Bronchial epithelial cell (primary cell): Measurements from ENCODE around the gene HNRNPA3. TPM values are rescaled to one million over a fixed set of nuclear protein-coding genes. Genes with fewer than 3 reads are reported as not detected.
"Not testable (repeated sequence)": the region's sequence is repeated elsewhere in the genome, so short reads cannot be mapped to it uniquely, and the experiment has no call there.

Experiments
- DNase-seq: peaks from one replicate; pipeline ENCODE4 v3.0.0-alpha.2; 2010; ENCODE audit warnings: low read depth
- FAIRE-seq: peaks from 2 replicates; lab custom pipeline; 2011; peaks lifted over from hg19 to GRCh38; lab: Jason Lieb, UNC
- H3K27me3 ChIP-seq: 2 replicates; pipeline ENCODE4 v1.5.1; 2011; ENCODE audit warnings: low read length; ENCODE audit not compliant: control insufficient read depth, insufficient read depth
- H3K36me3 ChIP-seq: 2 replicates; pipeline ENCODE4 v1.5.1; 2011; ENCODE audit warnings: low read length; ENCODE audit not compliant: control insufficient read depth, insufficient read depth
- H3K4me3 ChIP-seq: 2 replicates; pipeline ENCODE4 v1.5.1; 2011; ENCODE audit warnings: mild to moderate bottlenecking, low read depth, low read length, control low read depth
- total RNA-seq: library from RNA; depleted of rRNA; stranded (reverse); fragments of >200 nt; gene quantifications from 2 replicates; pipeline ENCODE4 v1.2.1, GENCODE V29; 2014
- TF ChIP-seq, protein P1 (sequence below): IDR thresholded peaks from 2 replicates; pipeline ENCODE4 v1.5.1; 2011; ENCODE audit warnings: mild to moderate bottlenecking, moderate library complexity, low read length, control low read depth, inconsistent platforms; ENCODE audit not compliant: insufficient read depth, severe bottlenecking

Gene HNRNPA3
- total RNA-seq, 1 donor from 2014 or later, result 30.5 TPM

DNA sequence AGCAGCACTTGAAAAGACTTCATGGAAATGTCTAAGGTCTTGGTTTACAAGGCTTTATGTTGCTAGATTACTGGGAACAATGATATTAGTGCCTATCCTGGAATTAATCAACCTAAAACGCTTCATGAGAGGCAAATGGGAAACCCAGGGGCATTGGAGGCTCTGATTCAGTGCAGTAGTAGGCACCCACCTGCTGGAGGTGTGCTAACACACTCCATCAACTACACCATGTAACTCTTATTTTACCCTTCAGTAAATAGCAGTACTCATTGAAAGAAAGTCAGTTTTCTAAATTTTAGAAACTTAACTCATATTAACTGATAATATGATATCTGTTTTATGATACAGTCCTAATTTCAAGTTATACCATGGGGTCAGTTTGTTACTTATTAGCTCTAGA lies 17.4 kb upstream of the HNRNPA3 start:
- H3K4me3 ChIP-seq, result no peak overlapping the region
- no peak for DNase-seq
- no peak for FAIRE-seq
- no peaks in the 10 kb centered on the region for H3K36me3 ChIP-seq
- TF ChIP-seq, protein P1, sequence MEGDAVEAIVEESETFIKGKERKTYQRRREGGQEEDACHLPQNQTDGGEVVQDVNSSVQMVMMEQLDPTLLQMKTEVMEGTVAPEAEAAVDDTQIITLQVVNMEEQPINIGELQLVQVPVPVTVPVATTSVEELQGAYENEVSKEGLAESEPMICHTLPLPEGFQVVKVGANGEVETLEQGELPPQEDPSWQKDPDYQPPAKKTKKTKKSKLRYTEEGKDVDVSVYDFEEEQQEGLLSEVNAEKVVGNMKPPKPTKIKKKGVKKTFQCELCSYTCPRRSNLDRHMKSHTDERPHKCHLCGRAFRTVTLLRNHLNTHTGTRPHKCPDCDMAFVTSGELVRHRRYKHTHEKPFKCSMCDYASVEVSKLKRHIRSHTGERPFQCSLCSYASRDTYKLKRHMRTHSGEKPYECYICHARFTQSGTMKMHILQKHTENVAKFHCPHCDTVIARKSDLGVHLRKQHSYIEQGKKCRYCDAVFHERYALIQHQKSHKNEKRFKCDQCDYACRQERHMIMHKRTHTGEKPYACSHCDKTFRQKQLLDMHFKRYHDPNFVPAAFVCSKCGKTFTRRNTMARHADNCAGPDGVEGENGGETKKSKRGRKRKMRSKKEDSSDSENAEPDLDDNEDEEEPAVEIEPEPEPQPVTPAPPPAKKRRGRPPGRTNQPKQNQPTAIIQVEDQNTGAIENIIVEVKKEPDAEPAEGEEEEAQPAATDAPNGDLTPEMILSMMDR, result no peak
- H3K27me3 ChIP-seq, result no peaks in the 10 kb centered on the region

DNA sequence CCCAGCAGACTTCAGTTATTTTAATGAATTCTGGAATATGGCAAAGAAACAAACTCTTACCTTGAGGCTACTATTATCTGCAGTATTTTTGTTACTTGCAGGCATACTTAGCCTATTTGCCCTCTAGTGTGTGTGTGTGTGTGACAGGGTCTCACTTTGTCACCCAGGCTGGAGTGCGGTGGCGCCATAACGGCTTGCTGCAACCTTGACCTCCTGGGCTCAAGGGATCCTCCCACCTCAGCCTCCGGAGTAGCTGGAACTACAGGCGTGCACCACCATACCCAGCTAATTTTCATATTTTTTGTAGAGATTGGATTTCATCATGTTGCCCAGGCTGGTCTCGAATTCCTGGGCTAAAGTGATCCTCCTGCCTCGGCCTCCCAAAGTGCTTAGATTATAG lies 12.2 kb upstream of the HNRNPA3 start:
- not testable (repeated sequence) for H3K4me3 ChIP-seq, H3K36me3 ChIP-seq, H3K27me3 ChIP-seq, DNase-seq, FAIRE-seq

- FAIRE-seq, result no peak
- TF ChIP-seq, protein P1, result no peak
- no peak for DNase-seq
- Histone ChIP-seq H3K4me3 (no peak overlapping the region), H3K36me3 (no peaks in the 10 kb centered on the region), H3K27me3 (no peaks in the 10 kb centered on the region)
These were observed 10.7 kb upstream of the HNRNPA3 start for GRCh38 chr2:177201919-177202346.

DNA sequence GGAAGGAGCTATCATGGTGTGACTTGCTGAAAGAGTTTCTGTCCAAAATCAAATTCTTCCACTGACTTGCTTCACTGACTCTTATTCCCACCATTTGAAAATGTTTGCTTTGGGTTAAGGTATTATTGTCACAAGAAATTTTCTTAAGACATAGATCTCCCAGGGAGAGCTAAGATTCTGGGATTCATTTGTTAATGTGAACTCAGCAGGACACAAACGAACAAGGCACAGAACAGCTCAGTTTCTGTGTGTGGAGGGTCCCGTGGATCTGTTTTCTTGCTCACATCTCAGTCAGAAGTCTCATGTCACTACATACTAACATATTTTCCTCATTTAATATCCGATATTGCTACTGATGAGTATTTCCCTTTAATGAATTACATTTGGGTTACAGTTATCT lies 8.2 kb upstream of the HNRNPA3 start:
- no peaks in the 10 kb centered on the region for H3K36me3 ChIP-seq
- TF ChIP-seq, protein P1, result no peak
- H3K27me3 ChIP-seq, result no peaks in the 10 kb centered on the region
- DNase-seq (no peak), FAIRE-seq (no peak)
- no peak overlapping the region for H3K4me3 ChIP-seq

- DNase-seq (no peak), FAIRE-seq (no peak)
- no peaks in the 10 kb centered on the region for H3K27me3 ChIP-seq
- no peak overlapping the region for H3K4me3 ChIP-seq
- no peaks in the 10 kb centered on the region for H3K36me3 ChIP-seq
- TF ChIP-seq, protein P1, result no peak
These were observed 5.5 kb upstream of the HNRNPA3 start for GRCh38 chr2:177207101-177207500.

DNA sequence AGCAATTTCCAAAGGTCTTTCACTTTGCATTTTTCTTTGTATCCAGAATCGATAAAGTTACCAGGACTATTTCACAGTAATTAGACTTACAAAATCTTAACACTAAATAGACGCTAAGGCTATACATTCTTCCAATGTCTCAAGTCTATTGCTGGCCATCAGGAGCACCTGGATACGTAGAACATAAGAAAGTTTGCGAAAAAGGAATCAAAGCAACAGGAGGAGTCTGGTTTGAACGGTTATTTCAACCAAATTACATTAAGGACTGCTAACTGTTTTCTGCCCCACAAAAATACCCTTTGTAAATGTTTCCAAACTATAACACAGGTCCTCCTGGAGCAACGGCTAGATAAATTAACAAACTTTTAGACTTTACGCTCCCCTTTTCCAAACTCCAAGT lies 1.4 kb upstream of the HNRNPA3 start:
- no peaks in the 10 kb centered on the region for H3K27me3 ChIP-seq
- DNase-seq, result no peak
- TF ChIP-seq, protein P1, result no peak
- FAIRE-seq, result no peak
- H3K4me3 ChIP-seq, result peak overlapping the region; percentile 48
- H3K36me3 ChIP-seq, result no peaks in the 10 kb centered on the region
